GM19452 (cell line): ENCODE measurements around the gene SSTR5.

ENCODE experiments used
- ATAC-seq: cut with Tn5 transposase; IDR thresholded peaks from one replicate; pipeline ENCODE4 v1.9.1; 2021; ENCODE audit not compliant: unreplicated experiment

The SSTR5 gene

GRCh38 chr16:1120577-1120941, 48.0 kb downstream of the SSTR5 start:
- ATAC-seq: no peak

DNA sequence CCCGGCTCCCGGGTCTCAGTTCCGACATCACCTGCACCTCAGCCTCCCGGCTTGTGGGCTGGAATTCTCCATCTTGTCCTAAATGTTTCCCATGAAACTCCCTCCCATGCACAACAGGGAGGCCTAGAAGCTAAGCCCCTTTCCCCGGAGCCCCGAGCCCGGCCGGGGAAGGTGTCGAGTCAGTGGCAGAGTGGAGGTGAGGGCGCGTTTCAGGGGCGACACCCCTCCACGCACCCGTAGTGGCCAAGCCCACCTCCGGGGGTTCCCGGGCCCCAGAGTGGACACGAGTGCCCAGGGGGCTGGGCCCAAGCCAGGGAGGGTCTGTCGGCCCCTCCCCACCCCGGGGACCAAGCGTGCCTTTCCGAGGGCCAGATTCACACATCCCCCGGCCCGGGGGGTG, 48.5 kb downstream of the SSTR5 start:
- ATAC-seq: no peak

GRCh38 chr16:1121601-1122397, 49.3 kb downstream of the SSTR5 start:
- no peak for ATAC-seq

DNA sequence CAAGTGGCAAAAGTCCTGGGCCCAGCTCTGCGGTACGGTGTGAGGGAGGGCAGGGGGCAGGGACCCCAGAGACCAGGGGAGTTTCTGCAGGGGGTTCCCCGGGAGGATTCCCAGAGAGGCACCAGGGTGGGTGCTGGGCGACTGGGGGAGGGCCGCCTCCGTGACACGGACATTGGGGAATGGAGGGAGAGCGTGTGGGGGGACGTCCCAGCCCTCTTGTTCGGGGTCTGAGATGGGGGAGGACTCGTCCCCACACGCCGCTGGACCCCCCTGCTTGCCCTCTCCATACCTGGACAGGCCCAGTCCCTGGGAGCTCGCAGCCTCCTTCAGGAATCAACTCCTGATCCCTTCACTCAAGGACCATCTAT, 49.8 kb downstream of the SSTR5 start:
- ATAC-seq: no peak

GRCh38 chr16:1123525-1124230, 51.1 kb downstream of the SSTR5 start:
- no peak for ATAC-seq

GRCh38 chr16:1124291-1124690, 51.7 kb downstream of the SSTR5 start:
- no peak for ATAC-seq

DNA sequence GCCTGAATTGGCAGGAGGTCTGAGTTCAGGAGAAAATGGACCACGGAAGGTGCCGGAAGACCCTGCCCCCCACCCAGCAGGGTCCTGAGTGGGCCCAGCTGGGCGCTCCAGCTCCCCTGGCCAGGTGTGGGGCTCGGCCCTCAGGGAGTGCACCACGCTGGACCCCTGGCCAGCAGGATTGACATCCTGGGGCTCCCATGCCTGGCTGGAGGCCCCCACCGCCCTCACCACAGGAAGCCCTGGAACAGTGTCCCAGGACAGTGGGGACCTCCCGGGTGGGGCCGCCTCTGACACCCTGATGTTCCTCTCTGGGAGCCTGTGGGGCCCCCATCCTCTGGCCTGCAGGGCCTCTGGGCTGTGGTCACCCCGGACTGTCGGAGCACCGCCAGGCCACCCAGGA, 52.2 kb downstream of the SSTR5 start:
- ATAC-seq: no peak

DNA sequence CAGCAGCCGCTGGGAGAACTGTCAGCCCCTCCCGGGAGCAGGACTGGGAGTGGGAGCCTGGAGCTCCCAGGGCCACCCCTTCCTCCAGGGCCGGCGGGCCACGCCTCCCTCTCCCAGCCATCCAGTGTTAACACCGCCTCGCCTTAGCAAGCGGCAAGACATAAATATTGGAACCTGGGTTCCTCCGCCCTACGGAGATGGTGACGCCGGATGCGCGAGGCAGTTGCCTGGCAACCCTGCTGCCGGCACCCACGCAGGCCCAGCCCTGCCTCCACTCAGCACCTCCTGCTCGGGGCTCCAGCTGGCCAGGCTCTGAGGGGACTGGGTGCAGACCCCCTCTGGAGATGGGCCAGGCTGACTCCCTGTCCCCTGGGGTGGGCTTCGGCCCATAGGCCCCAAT, 52.9 kb downstream of the SSTR5 start:
- no peak for ATAC-seq

GRCh38 chr16:1126044-1126443, 53.5 kb downstream of the SSTR5 start:
- no peak for ATAC-seq

- ATAC-seq: no peak
These were observed 54.0 kb downstream of the SSTR5 start for GRCh38 chr16:1126586-1126985.

DNA sequence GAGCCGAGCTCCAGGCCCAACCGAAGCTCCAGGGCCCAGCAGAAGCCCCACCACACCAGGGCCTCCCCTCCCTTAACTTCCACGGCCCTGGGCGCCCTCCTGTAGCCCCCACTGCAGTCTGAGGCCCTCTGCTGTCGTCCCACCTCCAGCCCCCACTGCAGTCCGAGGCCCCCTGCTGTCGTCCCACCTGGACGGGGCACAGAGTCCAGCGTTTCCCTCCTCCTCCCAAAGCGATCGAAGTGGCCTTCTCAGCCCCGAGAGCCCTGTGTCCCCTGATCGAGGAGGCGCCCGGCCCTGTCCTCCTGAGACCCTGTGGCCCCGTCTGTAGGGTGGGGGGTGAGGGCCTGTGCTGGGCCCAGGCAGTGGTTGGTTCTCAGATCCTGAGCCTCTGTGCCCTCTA, 54.6 kb downstream of the SSTR5 start:
- no peak for ATAC-seq

GRCh38 chr16:1127971-1128715, 55.6 kb downstream of the SSTR5 start:
- ATAC-seq: no peak

GRCh38 chr16:1129106-1129960, 56.8 kb downstream of the SSTR5 start:
- no peak for ATAC-seq

GRCh38 chr16:1130382-1130781, 57.8 kb downstream of the SSTR5 start:
- ATAC-seq: no peak
